Activated T-helper 17 cell treated with anti-CD3 and anti-CD28 coated beads, Interleukin-2, amount 50 U/mL, for 72 hours (primary cell): ENCODE results near the gene SKAP1. TPM values are rescaled to one million over a fixed set of nuclear protein-coding genes. Genes with fewer than 3 reads are reported as not detected.
"Not testable (repeated sequence)": the region's sequence is repeated elsewhere in the genome, so short reads cannot be mapped to it uniquely, and the experiment has no call there.

Source experiments
- ATAC-seq: fragments of 150-1000 bp; cut with Tn5 transposase; replicated peaks from 2 replicates; pipeline ENCODE4 v1.10.0; 2021; ENCODE audit warnings: mild to moderate bottlenecking, moderate library complexity
- H3K27ac Mint-ChIP-seq: one replicate; pipeline ENCODE4 v1.8.0; 2022; ENCODE audit warnings: mixed read lengths
- H3K27me3 Mint-ChIP-seq: one replicate; pipeline ENCODE4 v1.8.0; 2022; ENCODE audit warnings: mixed read lengths
- H3K36me3 Mint-ChIP-seq: one replicate; pipeline ENCODE4 v1.8.0; 2022; ENCODE audit warnings: low read depth, mild to moderate bottlenecking, mixed read lengths
- H3K4me1 Mint-ChIP-seq: one replicate; pipeline ENCODE4 v1.8.0; 2022; ENCODE audit warnings: mixed read lengths
- H3K4me3 Mint-ChIP-seq: one replicate; pipeline ENCODE4 v1.8.0; 2022; ENCODE audit warnings: mild to moderate bottlenecking, mixed read lengths
- H3K9me3 Mint-ChIP-seq: one replicate; pipeline ENCODE4 v1.8.0; 2022; ENCODE audit warnings: mixed read lengths
- total RNA-seq, 2 donors: library from RNA; stranded (reverse); gene quantifications; one replicate each; pipeline ENCODE4 v1.2.3, GENCODE V29; 2022

Gene SKAP1
- total RNA-seq, 2 donors from 2014 or later, result 71.4 to 103 TPM

- Mint-ChIP-seq H3K27me3 (no peaks in the 10 kb centered on the region), H3K9me3 (no peaks in the 10 kb centered on the region), H3K4me3 (peak overlapping the region; percentile 75), H3K27ac (peak overlapping the region; percentile 87), H3K4me1 (peaks cover 54% of the 10 kb centered on the region), H3K36me3 (peaks cover 56% of the 10 kb centered on the region)
- peak; percentile 20 for ATAC-seq
Observed at GRCh38 chr17:48413613-48414405, 16.2 kb downstream of the SKAP1 start.

- Mint-ChIP-seq H3K4me1 (peaks cover 55% of the 10 kb centered on the region), H3K4me3 (peak overlapping the region; percentile 75), H3K27ac (peak overlapping the region; percentile 87), H3K36me3 (peaks cover 63% of the 10 kb centered on the region), H3K9me3 (no peaks in the 10 kb centered on the region), H3K27me3 (no peaks in the 10 kb centered on the region)
- peak; percentile 78 for ATAC-seq
Observed at GRCh38 chr17:48412841-48413240, 17.2 kb downstream of the SKAP1 start.

GRCh38 chr17:48410821-48411220 is 19.2 kb downstream of the SKAP1 start:
- not testable (repeated sequence) for H3K27ac Mint-ChIP-seq, ATAC-seq
- H3K36me3 Mint-ChIP-seq, result peaks cover 68% of the 10 kb centered on the region

GRCh38 chr17:48409607-48410006 is 20.4 kb downstream of the SKAP1 start:
- Mint-ChIP-seq H3K27ac (peak overlapping the region; percentile 30), H3K27me3 (no peaks in the 10 kb centered on the region), H3K4me3 (peak overlapping the region; percentile 33), H3K4me1 (peaks cover 48% of the 10 kb centered on the region), H3K36me3 (peaks cover 81% of the 10 kb centered on the region), H3K9me3 (no peaks in the 10 kb centered on the region)
- ATAC-seq, result no peak

More at GRCh38 chr17:48410821-48411220, 19.2 kb downstream of the SKAP1 start:
- H3K9me3 Mint-ChIP-seq, H3K27me3 Mint-ChIP-seq: not testable (repeated sequence)
- peaks cover 55% of the 10 kb centered on the region for H3K4me1 Mint-ChIP-seq
- H3K4me3 Mint-ChIP-seq, result peak overlapping the region; percentile 33

- H3K9me3 Mint-ChIP-seq, result no peaks in the 10 kb centered on the region
- peak; percentile 57 for ATAC-seq
- H3K27me3 Mint-ChIP-seq, result no peaks in the 10 kb centered on the region
- peaks cover 36% of the 10 kb centered on the region for H3K4me1 Mint-ChIP-seq
- H3K27ac Mint-ChIP-seq, result peak overlapping the region; percentile 84
- peaks cover 83% of the 10 kb centered on the region for H3K36me3 Mint-ChIP-seq
- H3K4me3 Mint-ChIP-seq, result peak overlapping the region; percentile 69
Observed at GRCh38 chr17:48406936-48407567, 23.0 kb downstream of the SKAP1 start.

GRCh38 chr17:48394821-48395220 is 35.2 kb downstream of the SKAP1 start:
- Mint-ChIP-seq H3K36me3 (peaks cover 89% of the 10 kb centered on the region), H3K27me3 (no peaks in the 10 kb centered on the region), H3K4me3 (no peak overlapping the region), H3K9me3 (no peaks in the 10 kb centered on the region), H3K27ac (no peak overlapping the region), H3K4me1 (peaks cover 26% of the 10 kb centered on the region)
- no peak for ATAC-seq

- H3K27ac Mint-ChIP-seq, result peak overlapping the region; percentile 48
- H3K36me3 Mint-ChIP-seq, result peaks cover 90% of the 10 kb centered on the region
- no peaks in the 10 kb centered on the region for H3K27me3 Mint-ChIP-seq
- peaks cover 22% of the 10 kb centered on the region for H3K4me1 Mint-ChIP-seq
- H3K4me3 Mint-ChIP-seq, result no peak overlapping the region
- no peaks in the 10 kb centered on the region for H3K9me3 Mint-ChIP-seq
- ATAC-seq, result no peak
Observed at GRCh38 chr17:48393283-48393682, 36.7 kb downstream of the SKAP1 start.

- Mint-ChIP-seq H3K27me3 (no peaks in the 10 kb centered on the region), H3K9me3 (no peaks in the 10 kb centered on the region), H3K36me3 (peaks cover 91% of the 10 kb centered on the region), H3K4me3 (no peak overlapping the region), H3K27ac (peak overlapping the region; percentile 48), H3K4me1 (peaks cover 22% of the 10 kb centered on the region)
- no peak for ATAC-seq
Observed at GRCh38 chr17:48392857-48393256, 37.2 kb downstream of the SKAP1 start.

- Mint-ChIP-seq H3K36me3 (peaks cover 93% of the 10 kb centered on the region), H3K4me3 (peak overlapping the region; percentile 19), H3K27me3 (no peaks in the 10 kb centered on the region), H3K4me1 (peaks cover 27% of the 10 kb centered on the region), H3K9me3 (no peaks in the 10 kb centered on the region), H3K27ac (peak overlapping the region; percentile 53)
- peak; percentile 91 for ATAC-seq
Observed at GRCh38 chr17:48391444-48391843, 38.6 kb downstream of the SKAP1 start.

GRCh38 chr17:48389903-48390302 is 40.1 kb downstream of the SKAP1 start:
- no peak overlapping the region for H3K4me3 Mint-ChIP-seq
- peaks cover 30% of the 10 kb centered on the region for H3K4me1 Mint-ChIP-seq
- no peak for ATAC-seq
- no peaks in the 10 kb centered on the region for H3K9me3 Mint-ChIP-seq
- H3K27ac Mint-ChIP-seq, result peak overlapping the region; percentile 29
- peaks cover 92% of the 10 kb centered on the region for H3K36me3 Mint-ChIP-seq
- no peaks in the 10 kb centered on the region for H3K27me3 Mint-ChIP-seq

GRCh38 chr17:48388955-48389743 is 40.9 kb downstream of the SKAP1 start:
- Mint-ChIP-seq H3K4me3 (no peak overlapping the region), H3K27ac (peak overlapping the region; percentile 29), H3K4me1 (peaks cover 35% of the 10 kb centered on the region)

GRCh38 chr17:48386826-48387225 is 43.2 kb downstream of the SKAP1 start:
- Mint-ChIP-seq H3K4me1 (peaks cover 29% of the 10 kb centered on the region), H3K9me3 (no peaks in the 10 kb centered on the region), H3K27me3 (no peaks in the 10 kb centered on the region), H3K27ac (no peak overlapping the region), H3K36me3 (peaks cover 93% of the 10 kb centered on the region), H3K4me3 (no peak overlapping the region)
- ATAC-seq, result no peak

More at GRCh38 chr17:48388955-48389743, 40.9 kb downstream of the SKAP1 start:
- ATAC-seq, result no peak
- Mint-ChIP-seq H3K9me3 (no peaks in the 10 kb centered on the region), H3K27me3 (no peaks in the 10 kb centered on the region), H3K36me3 (peaks cover 92% of the 10 kb centered on the region)

- peaks cover 33% of the 10 kb centered on the region for H3K4me1 Mint-ChIP-seq
- no peak overlapping the region for H3K27ac Mint-ChIP-seq
- no peaks in the 10 kb centered on the region for H3K27me3 Mint-ChIP-seq
- no peaks in the 10 kb centered on the region for H3K9me3 Mint-ChIP-seq
- H3K4me3 Mint-ChIP-seq, result no peak overlapping the region
- H3K36me3 Mint-ChIP-seq, result peaks cover 93% of the 10 kb centered on the region
- no peak for ATAC-seq
Observed at GRCh38 chr17:48385319-48385718, 44.7 kb downstream of the SKAP1 start.

GRCh38 chr17:48384164-48384563 is 45.9 kb downstream of the SKAP1 start:
- no peak overlapping the region for H3K27ac Mint-ChIP-seq
- H3K4me3 Mint-ChIP-seq, result no peak overlapping the region
- no peaks in the 10 kb centered on the region for H3K9me3 Mint-ChIP-seq
- H3K4me1 Mint-ChIP-seq, result peaks cover 28% of the 10 kb centered on the region
- H3K27me3 Mint-ChIP-seq, result no peaks in the 10 kb centered on the region
- H3K36me3 Mint-ChIP-seq, result peaks cover 88% of the 10 kb centered on the region
- no peak for ATAC-seq
